HEK293 (cell line): ENCODE measurements around the gene LRRN2.

Experiments used
- CTCF ChIA-PET: fragments of 350-600 bp; formaldehyde crosslinking; extraction: SDS; loops from one replicate; lab custom pipeline; 2021; ENCODE audit warnings: antibody characterized with exemption; lab: Yijun Ruan, JAX
- POLR2A ChIA-PET: fragments of 300-600 bp; formaldehyde crosslinking; extraction: SDS; loops from one replicate; lab custom pipeline; 2020; ENCODE audit warnings: antibody characterized with exemption, inconsistent platforms; lab: Yijun Ruan, JAX
- H3K27ac ChIP-seq: fragments of 200-500 bp; sonication (Bioruptor generic); 2 replicates; pipeline ENCODE4 v1.5.1; 2014; ENCODE audit warnings: low read depth, low read length, control low read depth, inconsistent platforms; ENCODE audit errors: extremely low read depth
- H3K36me3 ChIP-seq, 2 experiments: fragments of 200-500 bp in 1 of 2; sonication (Bioruptor generic) in 1 of 2; 1 replicate in 1 of 2; 2 replicates in 1 of 2; pipeline ENCODE4 v1.5.1; 2014 to 2017; ENCODE audit warnings: inconsistent platforms in 2 of 2, low read length in 2 of 2; ENCODE audit not compliant: control insufficient read depth in 2 of 2, insufficient read depth in 1 of 2
- H3K4me1 ChIP-seq: fragments of 200-500 bp; sonication (Bioruptor generic); 2 replicates; pipeline ENCODE4 v1.5.1; 2014; ENCODE audit warnings: mild to moderate bottlenecking, low read length, inconsistent platforms; ENCODE audit not compliant: control insufficient read depth, insufficient read depth
- H3K4me3 ChIP-seq: 2 replicates; pipeline ENCODE4 v1.5.1; 2011; ENCODE audit warnings: low read depth, mild to moderate bottlenecking, control low read depth, low read length, moderate library complexity
- H3K9me3 ChIP-seq: fragments of 200-500 bp; sonication (Bioruptor generic); 2 replicates; pipeline ENCODE4 v1.5.1; 2014; ENCODE audit warnings: low read depth, low read length, inconsistent platforms; ENCODE audit not compliant: control insufficient read depth, insufficient read depth
- SP3 ChIP-seq: fragments of 450-650 bp; formaldehyde crosslinking; IDR thresholded peaks from 2 replicates; pipeline ENCODE4 v1.5.1; 2016; ENCODE audit warnings: missing biosample characterization, missing genetic modification characterization
- WT1 ChIP-seq: fragments of 450-650 bp; formaldehyde crosslinking; IDR thresholded peaks from 2 replicates; pipeline ENCODE4 v1.5.1; 2016; ENCODE audit warnings: missing biosample characterization, missing genetic modification characterization
- ZBTB17 ChIP-seq: fragments of 450-650 bp; formaldehyde crosslinking; IDR thresholded peaks from 2 replicates; pipeline ENCODE4 v1.5.1; 2016; ENCODE audit warnings: missing biosample characterization, missing genetic modification characterization
- ZNF10 ChIP-seq: fragments of 450-650 bp; formaldehyde crosslinking; IDR thresholded peaks from 2 replicates; pipeline ENCODE4 v1.5.1; 2017; ENCODE audit warnings: missing biosample characterization, missing genetic modification characterization
- ZNF132 ChIP-seq: fragments of 450-650 bp; formaldehyde crosslinking; IDR thresholded peaks from 2 replicates; pipeline ENCODE4 v1.5.1; 2017; ENCODE audit warnings: missing biosample characterization, missing genetic modification characterization, borderline replicate concordance
- ZNF211 ChIP-seq: fragments of 450-650 bp; formaldehyde crosslinking; IDR thresholded peaks from 2 replicates; pipeline ENCODE4 v1.5.1; 2016; ENCODE audit warnings: low read depth, missing biosample characterization, missing genetic modification characterization
- ZNF221 ChIP-seq: fragments of 450-650 bp; formaldehyde crosslinking; IDR thresholded peaks from 2 replicates; pipeline ENCODE4 v1.5.1; 2017; ENCODE audit warnings: missing biosample characterization, missing genetic modification characterization, borderline replicate concordance
- ZNF510 ChIP-seq: fragments of 450-650 bp; formaldehyde crosslinking; IDR thresholded peaks from 2 replicates; pipeline ENCODE4 v1.5.1; 2018; ENCODE audit warnings: mild to moderate bottlenecking, missing genetic modification characterization, missing biosample characterization; ENCODE audit not compliant: insufficient replicate concordance
- ZNF560 ChIP-seq: fragments of 450-650 bp; formaldehyde crosslinking; IDR thresholded peaks from 2 replicates; pipeline ENCODE4 v1.5.1; 2017; ENCODE audit warnings: missing biosample characterization, missing genetic modification characterization, borderline replicate concordance
- ZNF658 ChIP-seq: fragments of 450-650 bp; formaldehyde crosslinking; IDR thresholded peaks from 2 replicates; pipeline ENCODE4; 2016; ENCODE audit warnings: missing biosample characterization, missing genetic modification characterization
- ZNF777 ChIP-seq: fragments of 450-650 bp; formaldehyde crosslinking; IDR thresholded peaks from 2 replicates; pipeline ENCODE4 v1.5.1; 2017; ENCODE audit warnings: missing biosample characterization, missing genetic modification characterization, borderline replicate concordance
- ZNF830 ChIP-seq: fragments of 450-650 bp; IDR thresholded peaks from 2 replicates; pipeline ENCODE4 v1.5.0; 2018; ENCODE audit warnings: missing biosample characterization, missing genetic modification characterization, low read depth, mild to moderate bottlenecking, moderate library complexity
- ZSCAN18 ChIP-seq: fragments of 450-650 bp; formaldehyde crosslinking; IDR thresholded peaks from 2 replicates; pipeline ENCODE4 v1.5.1; 2016; ENCODE audit warnings: missing biosample characterization, missing genetic modification characterization
- ZSCAN4 ChIP-seq: fragments of 450-650 bp; formaldehyde crosslinking; IDR thresholded peaks from 2 replicates; pipeline ENCODE4 v1.5.1; 2017; ENCODE audit warnings: missing biosample characterization, missing genetic modification characterization
- TF ChIP-seq, protein P1 (sequence below): fragments of 450-650 bp; formaldehyde crosslinking; IDR thresholded peaks from 2 replicates; pipeline ENCODE4 v1.5.1; 2016; ENCODE audit warnings: missing biosample characterization, missing genetic modification characterization, low read depth
- TF ChIP-seq, protein P2 (sequence below): fragments of 450-650 bp; formaldehyde crosslinking; IDR thresholded peaks from 2 replicates; pipeline ENCODE4 v1.5.0; 2017; ENCODE audit warnings: missing biosample characterization, missing genetic modification characterization, borderline replicate concordance
- TF ChIP-seq, protein P3 (sequence below): fragments of 450-650 bp; formaldehyde crosslinking; IDR thresholded peaks from 2 replicates; pipeline ENCODE4 v1.5.1; 2017; ENCODE audit warnings: missing biosample characterization, missing genetic modification characterization

Gene LRRN2

GRCh38 chr1:204703826-204704612, 18.5 kb upstream of the LRRN2 start:
- H3K27ac ChIP-seq = no peak overlapping the region
- TF ChIP-seq ZNF777 (tag by site-specific recombination) = no peak
- TF ChIP-seq ZBTB17 = no peak
- TF ChIP-seq, protein P1, sequence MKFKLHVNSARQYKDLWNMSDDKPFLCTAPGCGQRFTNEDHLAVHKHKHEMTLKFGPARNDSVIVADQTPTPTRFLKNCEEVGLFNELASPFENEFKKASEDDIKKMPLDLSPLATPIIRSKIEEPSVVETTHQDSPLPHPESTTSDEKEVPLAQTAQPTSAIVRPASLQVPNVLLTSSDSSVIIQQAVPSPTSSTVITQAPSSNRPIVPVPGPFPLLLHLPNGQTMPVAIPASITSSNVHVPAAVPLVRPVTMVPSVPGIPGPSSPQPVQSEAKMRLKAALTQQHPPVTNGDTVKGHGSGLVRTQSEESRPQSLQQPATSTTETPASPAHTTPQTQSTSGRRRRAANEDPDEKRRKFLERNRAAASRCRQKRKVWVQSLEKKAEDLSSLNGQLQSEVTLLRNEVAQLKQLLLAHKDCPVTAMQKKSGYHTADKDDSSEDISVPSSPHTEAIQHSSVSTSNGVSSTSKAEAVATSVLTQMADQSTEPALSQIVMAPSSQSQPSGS (tag by site-specific recombination) = no peak
- TF ChIP-seq ZNF221 (tag by site-specific recombination) = no peak
- no peaks in the 10 kb centered on the region for H3K4me1 ChIP-seq
- POLR2A ChIA-PET = no interaction called here
- H3K36me3 ChIP-seq = no peaks in the 10 kb centered on the region
- no peaks in the 10 kb centered on the region for H3K9me3 ChIP-seq
- H3K4me3 ChIP-seq = no peak overlapping the region
- CTCF ChIA-PET = interaction anchor here (0.6 to 1.4 kb wide), 4 partner anchors 10 to 299 kb away, joined by 3 to 5 read pairs (median 4); no protein-coding TSS in a partner anchor

DNA sequence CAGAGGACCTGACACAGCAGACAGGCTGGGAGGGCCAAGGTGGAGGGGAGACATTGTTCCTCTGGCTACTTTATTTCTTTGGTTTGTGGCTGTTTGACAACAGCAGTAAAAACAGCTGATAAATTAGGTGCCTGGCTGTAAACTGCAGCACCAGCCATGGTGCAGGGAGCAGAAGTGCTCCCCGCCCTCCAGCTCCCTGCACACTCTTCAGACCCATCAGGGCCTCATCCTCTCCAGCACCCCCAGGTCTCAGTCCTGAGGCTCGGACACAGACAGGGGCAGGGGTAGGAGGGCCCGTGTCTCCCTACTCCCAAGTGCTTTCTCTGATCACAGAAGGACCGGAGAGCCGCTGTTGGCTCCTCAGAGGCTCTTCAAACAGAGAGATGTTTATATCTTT, 17.7 kb upstream of the LRRN2 start:
- Histone ChIP-seq H3K4me1 (no peaks in the 10 kb centered on the region), H3K4me3 (no peak overlapping the region), H3K27ac (no peak overlapping the region), H3K9me3 (no peaks in the 10 kb centered on the region), H3K36me3 (no peaks in the 10 kb centered on the region)
- CTCF ChIA-PET = interaction anchor here (0.6 to 2.2 kb wide), 4 partner anchors 61 to 300 kb away, joined by 3 to 8 read pairs (median 4); no protein-coding TSS in a partner anchor
- POLR2A ChIA-PET = no interaction called here
- TF ChIP-seq, protein P2, sequence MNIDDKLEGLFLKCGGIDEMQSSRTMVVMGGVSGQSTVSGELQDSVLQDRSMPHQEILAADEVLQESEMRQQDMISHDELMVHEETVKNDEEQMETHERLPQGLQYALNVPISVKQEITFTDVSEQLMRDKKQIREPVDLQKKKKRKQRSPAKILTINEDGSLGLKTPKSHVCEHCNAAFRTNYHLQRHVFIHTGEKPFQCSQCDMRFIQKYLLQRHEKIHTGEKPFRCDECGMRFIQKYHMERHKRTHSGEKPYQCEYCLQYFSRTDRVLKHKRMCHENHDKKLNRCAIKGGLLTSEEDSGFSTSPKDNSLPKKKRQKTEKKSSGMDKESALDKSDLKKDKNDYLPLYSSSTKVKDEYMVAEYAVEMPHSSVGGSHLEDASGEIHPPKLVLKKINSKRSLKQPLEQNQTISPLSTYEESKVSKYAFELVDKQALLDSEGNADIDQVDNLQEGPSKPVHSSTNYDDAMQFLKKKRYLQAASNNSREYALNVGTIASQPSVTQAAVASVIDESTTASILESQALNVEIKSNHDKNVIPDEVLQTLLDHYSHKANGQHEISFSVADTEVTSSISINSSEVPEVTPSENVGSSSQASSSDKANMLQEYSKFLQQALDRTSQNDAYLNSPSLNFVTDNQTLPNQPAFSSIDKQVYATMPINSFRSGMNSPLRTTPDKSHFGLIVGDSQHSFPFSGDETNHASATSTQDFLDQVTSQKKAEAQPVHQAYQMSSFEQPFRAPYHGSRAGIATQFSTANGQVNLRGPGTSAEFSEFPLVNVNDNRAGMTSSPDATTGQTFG (tag by site-specific recombination) = no peak

- no peak overlapping the region for H3K27ac ChIP-seq
- CTCF ChIA-PET = interaction anchor here (1.1 to 2.2 kb wide), 2 partner anchors 61 to 104 kb away, joined by 5 to 8 read pairs; no protein-coding TSS in a partner anchor
- TF ChIP-seq ZNF10 (tag by site-specific recombination) (no peak), ZNF132 (tag by site-specific recombination) (no peak), ZNF560 (tag by site-specific recombination) (no peak), WT1 (tag by site-specific recombination) (no peak), SP3 (tag by site-specific recombination) (no peak)
- H3K4me1 ChIP-seq = no peaks in the 10 kb centered on the region
- POLR2A ChIA-PET = no interaction called here
- no peaks in the 10 kb centered on the region for H3K36me3 ChIP-seq
- no peak overlapping the region for H3K4me3 ChIP-seq
- H3K9me3 ChIP-seq = no peaks in the 10 kb centered on the region
Measured at GRCh38 chr1:204702552-204703267, 17.2 kb upstream of the LRRN2 start.

- H3K4me3 ChIP-seq = no peak overlapping the region
- ChIA-PET CTCF (interaction anchor here (2.2 kb wide), 1 partner anchor 106 kb away, joined by 8 read pairs; no protein-coding TSS in a partner anchor), POLR2A (no interaction called here)
- no peak overlapping the region for H3K27ac ChIP-seq
- H3K9me3 ChIP-seq = no peaks in the 10 kb centered on the region
- H3K36me3 ChIP-seq = no peaks in the 10 kb centered on the region
- H3K4me1 ChIP-seq = no peaks in the 10 kb centered on the region
- TF ChIP-seq, protein P3, sequence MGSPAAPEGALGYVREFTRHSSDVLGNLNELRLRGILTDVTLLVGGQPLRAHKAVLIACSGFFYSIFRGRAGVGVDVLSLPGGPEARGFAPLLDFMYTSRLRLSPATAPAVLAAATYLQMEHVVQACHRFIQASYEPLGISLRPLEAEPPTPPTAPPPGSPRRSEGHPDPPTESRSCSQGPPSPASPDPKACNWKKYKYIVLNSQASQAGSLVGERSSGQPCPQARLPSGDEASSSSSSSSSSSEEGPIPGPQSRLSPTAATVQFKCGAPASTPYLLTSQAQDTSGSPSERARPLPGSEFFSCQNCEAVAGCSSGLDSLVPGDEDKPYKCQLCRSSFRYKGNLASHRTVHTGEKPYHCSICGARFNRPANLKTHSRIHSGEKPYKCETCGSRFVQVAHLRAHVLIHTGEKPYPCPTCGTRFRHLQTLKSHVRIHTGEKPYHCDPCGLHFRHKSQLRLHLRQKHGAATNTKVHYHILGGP (tag by site-specific recombination) = no peak
- TF ChIP-seq ZNF830 (tag by site-specific recombination) (no peak), ZNF510 (tag by site-specific recombination) (no peak), ZNF211 (tag by site-specific recombination) (no peak), ZSCAN4 (tag by site-specific recombination) (no peak), ZNF658 (no peak), ZSCAN18 (tag by site-specific recombination) (no peak)
Measured at GRCh38 chr1:204701229-204701628, 15.7 kb upstream of the LRRN2 start.
